MV-4-11 (cell line): ENCODE measurements around the gene ANKS3.

Source experiments
- DNase-seq: peaks from one replicate; lab custom pipeline; 2025; lab: John Stamatoyannopoulos, UW

The ANKS3 gene

GRCh38 chr16:4728676-4729075 is 5.4 kb downstream of the ANKS3 start:
- no peak for DNase-seq

GRCh38 chr16:4726616-4727015 is 7.5 kb downstream of the ANKS3 start:
- no peak for DNase-seq

GRCh38 chr16:4724661-4725270 is 9.3 kb downstream of the ANKS3 start:
- no peak for DNase-seq

GRCh38 chr16:4723071-4723767 is 10.9 kb downstream of the ANKS3 start:
- DNase-seq = no peak

- no peak for DNase-seq
Measured at GRCh38 chr16:4718466-4718865, 15.6 kb downstream of the ANKS3 start.

GRCh38 chr16:4714996-4715395 is 19.1 kb downstream of the ANKS3 start:
- DNase-seq = no peak

GRCh38 chr16:4713663-4714501 is 20.2 kb downstream of the ANKS3 start:
- no peak for DNase-seq

- DNase-seq = no peak
Measured at GRCh38 chr16:4709481-4709880, 24.6 kb downstream of the ANKS3 start.

GRCh38 chr16:4706871-4707270 is 27.2 kb downstream of the ANKS3 start:
- DNase-seq = no peak

GRCh38 chr16:4704913-4705312 is 29.2 kb downstream of the ANKS3 start:
- DNase-seq = no peak

- DNase-seq = no peak
Measured at GRCh38 chr16:4704491-4704890, 29.6 kb downstream of the ANKS3 start.

- DNase-seq = no peak
Measured at GRCh38 chr16:4703906-4704305, 30.2 kb downstream of the ANKS3 start.

GRCh38 chr16:4702466-4702808 is 31.6 kb downstream of the ANKS3 start:
- DNase-seq = no peak

GRCh38 chr16:4701791-4702465 is 32.1 kb downstream of the ANKS3 start:
- DNase-seq = no peak

- no peak for DNase-seq
Measured at GRCh38 chr16:4700997-4701743, 32.9 kb downstream of the ANKS3 start.

GRCh38 chr16:4700380-4700996 is 33.6 kb downstream of the ANKS3 start:
- no peak for DNase-seq

- DNase-seq = no peak
Measured at GRCh38 chr16:4699046-4699556, 35.0 kb downstream of the ANKS3 start.

GRCh38 chr16:4698321-4699045 is 35.6 kb downstream of the ANKS3 start:
- DNase-seq = no peak

- no peak for DNase-seq
Measured at GRCh38 chr16:4697848-4698291, 36.2 kb downstream of the ANKS3 start.
